Suppressor macrophage (primary cell): Measurements from ENCODE around the gene NPY4R2.
"Not testable (repeated sequence)": the region's sequence is repeated elsewhere in the genome, so short reads cannot be mapped to it uniquely, and the experiment has no call there.

Source experiments
- DNase-seq, 4 experiments: peaks; one replicate each; pipeline ENCODE4 v3.0.0-alpha.2; 2020 to 2022
- total RNA-seq, 17 experiments: gene quantifications; one replicate each; lab custom pipeline; 2026; ENCODE audit warnings: mixed read lengths in 6 of 17, inconsistent platforms in 3 of 17; lab: John Stamatoyannopoulos, UW

NPY4R2 gene, protein sequence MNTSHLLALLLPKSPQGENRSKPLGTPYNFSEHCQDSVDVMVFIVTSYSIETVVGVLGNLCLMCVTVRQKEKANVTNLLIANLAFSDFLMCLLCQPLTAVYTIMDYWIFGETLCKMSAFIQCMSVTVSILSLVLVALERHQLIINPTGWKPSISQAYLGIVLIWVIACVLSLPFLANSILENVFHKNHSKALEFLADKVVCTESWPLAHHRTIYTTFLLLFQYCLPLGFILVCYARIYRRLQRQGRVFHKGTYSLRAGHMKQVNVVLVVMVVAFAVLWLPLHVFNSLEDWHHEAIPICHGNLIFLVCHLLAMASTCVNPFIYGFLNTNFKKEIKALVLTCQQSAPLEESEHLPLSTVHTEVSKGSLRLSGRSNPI
- 0 to 0.22 (median 0) reads per million in 17 experiments for total RNA-seq

DNA sequence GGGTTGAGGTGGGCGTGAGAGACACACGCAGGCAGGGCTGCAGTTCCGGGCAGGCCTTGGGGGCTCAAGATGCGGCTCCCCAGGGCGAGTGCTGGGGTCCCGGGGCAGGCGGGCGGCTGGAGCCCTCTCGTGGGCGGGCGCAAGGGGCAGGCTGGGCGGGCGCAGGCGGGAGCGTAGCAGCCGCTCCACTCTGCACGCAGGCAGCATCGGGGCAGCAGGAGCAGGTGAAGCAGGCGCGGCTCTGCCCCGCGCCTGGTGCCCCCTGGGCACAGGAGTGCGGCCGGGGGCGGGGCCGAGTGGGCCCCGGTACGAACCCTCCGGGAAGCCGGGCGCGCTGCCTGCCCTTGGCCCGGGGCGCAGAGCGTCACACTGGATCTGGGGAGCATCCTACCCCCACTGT lies at the start of gene NPY4R2:
TSS of gene NPY4R2 (plus strand) at position 188 of the 400 bp plus-strand sequence. CDS start 3,326 bp downstream, outside the sequence.
- DNase-seq: not testable (repeated sequence)

DNA sequence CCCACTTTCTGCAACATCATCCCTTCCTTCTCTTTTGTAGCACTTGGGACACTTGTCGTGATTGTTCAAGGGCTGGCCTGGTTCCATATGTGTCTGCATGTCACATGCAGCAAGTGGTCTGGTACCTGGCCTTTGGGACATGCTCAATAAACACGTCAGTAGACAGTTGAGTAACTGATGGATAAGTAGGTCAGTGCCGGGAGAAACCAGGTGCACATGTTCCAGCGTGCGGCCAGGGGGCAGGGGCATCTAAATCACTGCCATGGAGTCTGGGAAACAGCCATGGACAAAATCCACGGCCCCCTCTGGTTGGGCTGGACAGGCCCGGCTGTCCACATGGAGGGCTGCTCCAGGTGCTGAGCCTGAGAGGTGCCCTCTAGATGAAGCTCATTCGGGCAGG lies 47.6 kb upstream of the NPY4R2 start:
- DNase-seq: not testable (repeated sequence)

DNA sequence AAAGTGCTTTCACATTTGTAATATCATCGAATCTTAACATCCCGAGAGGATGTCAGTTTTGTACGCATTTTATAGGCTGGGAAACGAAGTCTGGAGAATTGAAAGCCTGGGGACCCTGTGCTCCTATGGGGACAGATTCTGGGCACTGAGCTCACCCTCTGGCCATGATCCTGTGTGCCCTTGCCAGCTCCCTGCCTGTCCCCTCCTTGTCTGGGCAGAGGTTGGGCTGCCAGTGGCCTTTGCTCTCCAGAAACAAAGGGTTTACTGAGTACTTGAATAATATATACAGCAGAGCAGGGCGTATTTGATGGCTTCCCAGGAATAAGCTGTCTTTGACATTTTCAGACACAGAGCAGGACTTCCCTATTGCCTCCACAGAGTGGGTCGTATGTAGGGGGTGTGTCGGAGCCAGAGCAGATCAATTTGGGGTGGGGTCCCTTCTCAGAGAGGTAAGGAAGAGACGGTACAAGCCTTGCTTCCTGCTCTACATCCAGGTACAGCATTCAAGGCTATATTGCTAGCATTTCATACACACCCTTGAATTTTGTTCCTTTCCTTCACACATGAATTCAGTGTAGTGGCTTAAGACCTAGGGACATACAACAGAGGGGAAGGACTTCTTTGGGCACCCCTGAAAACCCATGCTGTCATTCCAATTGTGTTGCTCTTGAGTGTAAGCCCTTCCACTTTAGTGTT lies 46.8 kb upstream of the NPY4R2 start:
- not testable (repeated sequence) for DNase-seq

DNA sequence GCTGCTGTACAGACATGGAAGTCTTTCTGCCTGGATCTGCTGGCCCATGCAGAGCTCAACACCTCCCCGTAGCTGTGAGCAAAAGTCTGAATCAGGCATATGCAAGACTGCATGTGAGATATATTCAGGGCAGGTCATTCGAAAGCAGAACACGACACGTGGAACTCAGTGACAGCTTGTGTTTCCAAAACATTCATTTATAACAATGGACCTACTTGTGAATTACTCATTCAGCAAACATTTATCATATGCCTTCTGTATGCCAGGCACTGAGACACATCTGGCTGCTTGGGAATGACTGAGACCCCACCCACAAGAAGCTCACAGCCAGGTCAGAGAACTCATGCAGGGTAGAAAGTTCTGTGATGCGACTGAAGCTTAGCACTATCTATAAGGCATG lies 46.2 kb upstream of the NPY4R2 start:
- DNase-seq: not testable (repeated sequence)

DNA sequence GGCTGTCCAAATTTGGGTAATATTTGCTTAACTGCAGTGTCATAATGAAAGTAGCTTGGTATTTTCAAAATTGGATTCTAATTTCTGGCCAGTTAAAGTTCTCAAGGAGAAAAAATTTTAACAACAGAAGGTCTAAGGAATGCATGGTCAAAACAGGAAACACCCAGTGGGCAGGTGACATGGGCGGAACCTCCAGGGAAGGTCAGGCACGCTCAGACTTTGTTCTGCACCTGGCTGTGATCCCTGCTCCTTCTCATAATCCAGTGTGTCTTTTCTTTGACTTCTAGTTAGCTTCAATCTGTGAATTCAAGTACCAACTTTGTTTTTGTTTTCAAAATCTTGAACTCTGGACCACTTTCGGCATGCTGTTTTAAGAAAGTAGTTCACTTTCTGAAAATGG lies 34.2 kb upstream of the NPY4R2 start:
- DNase-seq: not testable (repeated sequence)

DNA sequence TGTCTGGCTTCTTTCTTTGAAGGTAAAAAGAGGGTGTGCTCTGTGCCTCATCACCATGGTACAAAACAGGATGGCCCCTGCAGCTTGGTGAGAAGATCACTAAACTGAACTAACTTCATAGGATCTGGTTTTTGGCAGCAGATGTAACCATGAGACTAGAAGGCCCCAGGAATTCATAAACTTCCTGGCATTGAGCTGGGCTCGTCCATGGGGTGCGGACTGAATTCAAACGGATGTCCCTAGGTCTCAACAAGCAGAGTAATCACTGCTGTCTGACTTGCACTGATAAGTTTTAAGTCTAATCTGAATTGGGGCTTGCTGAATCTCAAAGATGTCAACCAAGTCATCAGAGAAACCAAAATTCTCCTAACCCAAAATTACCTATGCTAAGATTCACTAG lies 33.5 kb upstream of the NPY4R2 start:
- DNase-seq: not testable (repeated sequence)

DNA sequence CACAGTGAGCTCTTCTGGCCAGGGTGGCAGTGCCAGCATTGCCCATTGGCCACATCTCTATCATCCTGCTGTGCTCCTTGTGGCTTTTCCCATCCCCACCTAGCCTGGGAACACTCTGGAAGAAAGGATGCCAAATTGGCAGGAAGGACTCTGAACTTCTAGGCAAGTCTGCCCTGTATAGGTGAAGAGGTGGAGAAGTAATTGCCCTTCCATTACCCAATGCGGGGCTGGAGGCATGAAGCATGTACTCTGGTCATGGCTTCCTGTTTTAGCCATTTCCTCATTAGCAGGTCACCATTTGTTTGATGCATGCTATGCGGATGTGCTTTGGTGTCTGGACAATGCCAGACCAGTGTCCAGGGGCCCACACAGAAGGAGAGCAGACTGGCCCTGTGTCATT lies 32.1 kb upstream of the NPY4R2 start:
- not testable (repeated sequence) for DNase-seq

DNA sequence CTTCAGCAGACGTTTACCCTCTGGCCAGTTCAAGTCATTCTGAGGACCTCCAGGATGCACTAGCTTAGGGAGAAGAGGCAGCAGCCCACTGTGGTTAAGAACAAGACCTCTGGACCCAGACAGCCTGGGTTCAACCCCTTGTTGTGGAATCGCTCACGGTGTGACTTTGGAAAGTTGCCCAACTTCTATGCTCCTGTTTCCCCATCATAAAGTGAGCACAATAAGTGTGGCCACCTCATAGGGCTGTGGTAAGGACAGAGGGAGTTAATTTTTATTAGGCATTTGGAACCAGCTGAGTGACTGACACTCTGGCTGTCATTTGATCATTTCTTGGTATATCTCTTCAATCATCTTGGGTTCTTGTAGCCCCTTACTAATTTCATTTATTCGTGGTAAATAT lies 31.6 kb upstream of the NPY4R2 start:
- DNase-seq: not testable (repeated sequence)

DNA sequence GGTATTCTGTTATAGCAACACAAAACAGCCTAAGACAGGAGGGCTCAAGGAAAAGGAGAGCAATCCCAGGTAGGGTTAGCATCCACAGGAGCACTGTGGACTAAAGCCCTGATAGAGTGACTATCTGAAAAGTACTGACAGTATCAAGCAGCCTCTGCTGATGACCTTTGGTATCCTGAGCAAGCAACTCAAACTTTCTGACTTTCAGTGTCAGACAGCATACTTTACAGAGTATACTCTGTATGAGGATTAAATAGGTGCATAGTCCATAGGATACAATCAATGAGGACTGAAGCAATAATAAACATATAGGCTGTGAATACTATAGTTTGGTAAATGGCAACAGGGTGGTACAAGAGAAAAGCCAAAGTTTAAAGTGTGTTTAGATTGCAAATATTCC lies 27.7 kb upstream of the NPY4R2 start:
- DNase-seq: not testable (repeated sequence)

DNA sequence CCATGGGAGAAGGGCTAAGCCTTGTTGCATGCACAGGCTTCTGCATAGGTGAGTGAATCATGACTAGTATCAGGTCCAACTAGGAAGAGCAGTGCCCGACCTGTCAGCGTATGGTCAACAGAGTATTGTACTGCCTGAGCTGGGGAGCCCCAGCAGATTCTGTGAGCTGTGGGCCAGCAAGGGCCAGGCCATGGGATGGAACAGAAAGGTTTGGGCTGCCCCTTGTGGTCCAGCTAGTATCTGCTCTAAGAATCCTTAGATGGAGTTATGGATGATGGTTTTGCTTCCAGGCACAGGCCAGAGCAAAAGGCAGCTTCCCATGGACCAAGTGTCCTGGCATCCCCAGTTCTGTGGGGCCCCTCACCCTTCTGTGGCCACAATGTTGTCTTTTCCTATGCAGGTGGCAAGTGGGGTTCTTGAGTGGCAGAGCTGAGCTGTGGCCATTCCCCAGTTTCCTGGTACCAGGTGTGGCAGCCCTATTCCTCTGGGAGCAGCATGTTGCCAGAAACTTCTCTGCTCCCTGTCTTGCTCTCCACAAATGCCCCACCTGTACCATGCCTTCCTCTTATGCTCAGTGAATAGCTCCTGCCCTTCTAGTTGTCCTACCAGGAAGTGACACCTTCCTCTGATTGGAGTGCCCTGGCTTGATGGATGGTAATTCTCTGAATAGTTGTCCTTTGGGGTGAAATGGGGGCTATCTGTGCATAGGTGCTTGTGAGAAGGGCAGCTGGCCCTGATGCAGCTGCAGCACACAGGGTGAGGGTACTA lies 25.8 kb upstream of the NPY4R2 start:
- DNase-seq: not testable (repeated sequence)

DNA sequence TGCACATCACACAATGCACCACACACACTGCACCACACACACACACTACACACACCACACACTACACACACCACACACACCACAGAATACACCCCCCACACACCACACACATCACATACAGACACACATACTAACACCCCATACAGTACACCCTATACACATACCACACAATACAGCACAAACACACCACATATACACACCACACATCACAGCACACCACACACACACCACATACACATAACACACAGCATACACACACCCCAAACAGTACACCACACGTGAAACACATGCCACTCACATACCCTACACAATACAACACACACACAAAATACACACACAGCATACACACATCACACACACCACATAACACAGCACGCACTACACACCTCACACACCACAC lies 23.9 kb upstream of the NPY4R2 start:
- DNase-seq: not testable (repeated sequence)

DNA sequence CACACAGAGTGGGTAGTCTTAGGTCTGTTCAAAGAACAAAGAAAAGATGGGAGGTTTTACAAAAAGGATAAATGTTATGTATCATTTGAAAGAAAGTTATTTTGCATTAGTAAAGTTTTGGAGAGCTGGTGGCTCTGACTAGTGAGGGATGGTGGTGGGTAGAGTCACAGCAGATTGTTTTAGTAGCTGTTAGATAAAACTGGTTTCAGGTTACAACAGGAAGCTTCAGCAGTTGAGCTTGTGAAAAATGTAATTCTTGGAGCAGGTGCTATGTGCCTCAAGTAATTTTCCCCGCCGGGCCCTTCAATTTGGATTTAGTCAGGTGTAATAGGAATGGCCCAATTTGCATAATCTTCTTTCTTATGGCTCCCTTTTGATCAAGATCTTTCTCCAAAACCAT lies 20.6 kb upstream of the NPY4R2 start:
- not testable (repeated sequence) for DNase-seq

DNA sequence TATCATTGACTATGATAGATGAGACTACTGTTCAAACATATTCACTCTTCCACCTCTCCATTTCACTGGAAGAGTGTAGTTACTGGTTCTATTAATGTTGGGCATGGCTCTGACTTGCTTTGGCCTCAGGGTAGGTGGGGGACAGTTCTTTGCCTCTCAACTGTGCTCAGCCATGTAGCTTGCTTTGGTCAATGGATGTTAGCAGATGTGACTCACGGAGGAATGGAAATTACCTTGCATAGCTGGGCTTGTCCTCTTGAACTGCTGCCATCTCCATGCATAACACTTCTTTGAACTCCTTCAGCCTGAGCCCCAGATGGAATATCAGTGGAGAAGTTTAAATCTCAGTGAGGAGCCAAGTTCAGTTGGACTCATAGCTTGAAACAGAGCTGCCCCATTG lies 9.1 kb upstream of the NPY4R2 start:
- DNase-seq: not testable (repeated sequence)

DNA sequence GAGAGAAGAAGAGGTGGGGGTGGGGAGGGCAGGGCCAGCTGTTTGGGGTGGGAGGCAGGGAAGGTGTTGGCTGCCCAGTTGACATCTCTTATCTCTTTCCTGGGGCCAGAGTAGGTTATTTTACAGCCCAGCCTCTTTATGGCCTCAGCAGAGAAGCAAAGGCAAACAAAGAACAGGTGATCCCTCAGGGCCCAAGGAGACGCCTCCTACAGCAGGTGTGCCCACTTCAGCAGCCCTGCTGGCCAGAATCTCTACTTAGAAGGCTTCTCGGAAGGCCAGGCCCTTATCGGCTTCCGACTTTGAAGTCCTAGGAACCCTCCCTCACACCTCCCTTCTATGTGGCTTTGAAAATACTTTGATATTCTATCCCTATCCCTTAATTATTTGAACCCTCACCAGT lies 8.0 kb upstream of the NPY4R2 start:
- not testable (repeated sequence) for DNase-seq

DNA sequence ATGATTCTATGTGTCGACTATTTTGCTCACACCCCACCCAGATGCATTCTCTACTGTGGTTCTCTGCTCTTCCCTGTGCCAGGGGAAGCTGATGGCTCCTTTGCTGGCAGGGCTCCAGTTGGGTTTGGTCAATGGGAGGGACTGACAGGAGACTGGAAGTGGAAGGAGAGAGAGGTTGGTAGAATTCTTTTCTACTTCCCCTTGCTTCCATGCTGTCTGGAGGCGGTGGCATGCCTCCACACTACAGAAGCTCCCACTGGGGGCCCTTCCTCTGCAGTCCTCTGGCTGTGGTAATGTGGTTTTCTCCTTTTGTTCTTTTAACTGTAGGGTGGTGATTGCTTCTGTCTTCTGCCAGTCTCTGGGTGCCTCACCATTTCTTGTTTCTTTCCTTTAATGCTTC lies 4.4 kb upstream of the NPY4R2 start:
- not testable (repeated sequence) for DNase-seq

DNA sequence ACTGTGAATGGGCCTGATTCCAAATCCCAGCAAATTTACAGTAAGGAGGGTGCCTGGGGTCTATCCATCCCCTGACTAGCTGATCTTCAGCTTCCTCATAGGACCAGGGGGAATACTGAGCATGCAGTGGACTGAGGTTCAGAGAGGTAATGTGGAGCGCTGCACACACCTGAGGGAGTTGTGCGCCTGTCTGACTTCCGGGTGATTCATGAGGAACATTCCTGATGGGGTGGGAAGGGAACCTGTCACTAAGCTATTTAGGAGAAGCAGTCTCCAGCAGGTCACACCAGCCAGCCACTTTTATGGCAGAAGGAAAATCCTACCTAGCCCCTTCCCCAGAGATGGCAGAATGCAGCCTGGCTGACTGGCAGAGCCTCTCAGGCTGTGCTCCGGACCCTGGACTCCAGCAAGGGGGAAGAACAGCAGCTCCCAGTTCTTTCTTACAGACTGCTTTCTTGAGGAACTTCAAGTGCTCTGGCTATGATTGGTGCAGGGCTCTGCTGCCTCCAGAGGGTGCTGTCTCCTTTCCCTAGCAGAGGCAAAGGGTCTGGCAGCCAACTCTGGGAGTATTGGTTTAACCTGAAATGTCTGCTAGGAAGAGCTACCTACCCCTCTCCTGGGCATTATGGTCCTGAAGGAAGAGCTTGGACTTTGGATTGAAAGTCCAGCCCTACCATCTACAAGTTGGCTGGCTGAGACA lies 2.5 kb upstream of the NPY4R2 start:
- not testable (repeated sequence) for DNase-seq

DNA sequence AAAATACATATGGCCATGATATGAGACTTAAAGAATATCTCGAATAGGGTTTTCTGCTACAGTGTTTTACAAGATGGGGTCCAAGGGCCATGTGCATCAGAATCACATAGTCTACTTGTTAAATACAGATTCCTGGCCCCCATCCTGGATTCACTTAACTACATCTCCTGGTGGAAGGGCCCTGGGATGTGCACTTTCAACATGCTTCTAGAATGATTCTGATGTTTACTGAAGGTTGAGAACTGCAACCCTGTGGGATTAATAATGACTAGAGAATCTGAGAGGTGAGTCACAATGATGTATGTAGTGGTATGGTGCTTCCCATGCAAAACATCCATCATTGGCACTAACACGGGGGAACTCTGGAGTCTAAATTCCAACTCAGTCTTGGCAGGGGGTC lies 2.1 kb downstream of the NPY4R2 start:
- DNase-seq: not testable (repeated sequence)

DNA sequence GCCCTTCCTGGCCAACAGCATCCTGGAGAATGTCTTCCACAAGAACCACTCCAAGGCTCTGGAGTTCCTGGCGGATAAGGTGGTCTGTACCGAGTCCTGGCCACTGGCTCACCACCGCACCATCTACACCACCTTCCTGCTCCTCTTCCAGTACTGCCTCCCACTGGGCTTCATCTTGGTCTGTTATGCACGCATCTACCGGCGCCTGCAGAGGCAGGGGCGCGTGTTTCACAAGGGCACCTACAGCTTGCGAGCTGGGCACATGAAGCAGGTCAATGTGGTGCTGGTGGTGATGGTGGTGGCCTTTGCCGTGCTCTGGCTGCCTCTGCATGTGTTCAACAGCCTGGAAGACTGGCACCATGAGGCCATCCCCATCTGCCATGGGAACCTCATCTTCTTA lies 4.0 kb downstream of the NPY4R2 start:
- not testable (repeated sequence) for DNase-seq

DNA sequence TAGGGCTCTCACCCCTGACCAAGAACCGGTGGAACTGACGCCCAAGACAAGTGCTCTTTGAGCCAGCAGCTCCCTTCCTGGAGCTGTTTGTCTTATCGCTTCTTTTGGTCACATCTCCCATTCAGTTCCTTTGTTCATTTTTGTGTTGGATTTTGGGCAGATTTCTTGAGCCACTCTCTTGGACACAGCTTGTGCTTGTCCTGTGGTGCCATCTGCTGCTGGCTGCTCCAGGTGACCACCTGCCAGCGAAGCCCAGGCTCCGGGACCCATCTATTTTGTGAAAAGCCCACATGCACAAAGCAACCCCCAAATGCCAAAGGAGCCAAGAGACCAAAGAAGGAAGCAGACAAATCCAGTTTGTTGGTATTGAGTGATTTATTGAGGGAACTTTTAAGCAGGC lies 6.2 kb downstream of the NPY4R2 start:
- DNase-seq: not testable (repeated sequence)

DNA sequence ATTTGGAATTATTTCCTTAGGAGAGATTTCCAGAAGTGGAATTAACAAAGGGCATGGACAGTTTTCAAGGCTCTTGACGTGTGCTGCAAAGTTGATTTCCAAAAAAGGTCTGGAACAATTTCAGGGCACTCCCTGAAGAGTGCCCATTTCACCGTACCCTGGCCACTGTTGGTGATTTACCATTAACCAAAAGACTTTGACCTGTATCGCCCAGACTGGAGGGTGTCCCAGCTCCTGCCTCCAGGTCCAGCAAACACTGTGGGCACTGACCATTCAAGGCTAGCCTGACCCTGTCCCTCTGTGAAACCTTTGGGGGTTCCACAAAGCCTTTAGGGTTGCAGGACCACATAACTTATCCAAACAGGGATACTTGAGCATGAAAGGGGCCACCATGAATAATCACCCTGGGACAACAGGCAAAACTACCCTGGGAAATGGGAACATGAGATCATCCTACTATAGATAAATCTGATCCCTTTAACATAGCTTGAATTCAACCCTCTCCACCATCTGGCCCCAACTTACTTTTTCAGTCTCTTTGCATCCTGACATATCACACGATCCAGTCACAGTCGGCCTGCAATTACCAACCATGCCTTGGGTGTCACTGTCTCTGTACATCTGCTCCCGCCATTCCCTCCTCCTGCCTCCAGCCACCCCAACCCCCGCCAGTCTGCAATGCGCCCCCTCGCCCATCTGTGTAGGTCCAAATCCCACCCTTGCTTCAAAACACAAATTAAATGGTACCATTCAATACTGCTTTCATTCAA lies 8.9 kb downstream of the NPY4R2 start:
- DNase-seq: not testable (repeated sequence)

DNA sequence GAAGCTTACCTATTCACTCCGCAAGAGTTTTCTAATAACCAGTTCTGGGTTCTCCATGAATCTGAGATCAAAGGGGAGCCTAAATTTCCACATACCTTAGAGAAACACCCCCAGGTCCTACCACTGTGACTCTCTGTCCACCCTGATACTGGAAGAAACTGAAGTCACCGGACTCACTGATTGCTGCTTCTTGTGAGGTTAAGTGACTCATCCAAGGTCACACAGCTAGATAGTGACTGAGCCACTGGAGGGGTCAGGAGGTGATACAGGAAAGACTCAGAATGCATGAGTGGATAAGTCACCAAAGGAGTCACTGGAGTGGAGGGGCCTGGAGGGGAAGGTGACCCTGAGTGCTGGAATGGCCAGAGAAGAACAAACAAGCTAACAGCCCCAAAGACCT lies 9.8 kb downstream of the NPY4R2 start:
- DNase-seq: not testable (repeated sequence)

DNA sequence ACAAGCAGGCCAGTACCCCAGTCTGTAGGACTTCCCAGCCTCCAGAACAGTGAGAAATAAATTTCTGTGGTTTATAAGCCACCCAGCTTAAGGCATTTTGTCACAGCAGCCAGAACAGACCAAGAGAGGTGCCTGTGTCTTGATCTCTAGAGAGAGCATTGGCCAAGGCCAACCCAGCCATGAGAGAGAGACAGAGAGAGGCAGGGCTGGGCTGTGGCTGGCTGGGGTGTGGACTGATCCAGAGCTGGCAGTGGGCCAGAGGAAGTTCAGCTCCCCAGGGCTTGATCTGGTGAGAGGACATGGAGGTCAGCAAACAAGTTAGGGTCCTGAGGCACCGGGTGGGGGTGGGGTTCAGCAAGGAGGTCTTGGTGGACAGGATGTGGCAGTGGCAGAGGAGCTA lies 14.4 kb downstream of the NPY4R2 start:
- DNase-seq: not testable (repeated sequence)
